GM12864 (cell line): Measurements from ENCODE around the gene SP140.
A peak's percentile ranks its signal among the peaks of the same experiment; 100 is the strongest.

Experiments
- DNase-seq: peaks from one replicate; pipeline ENCODE4 v3.0.0-alpha.2; 2011; ENCODE audit warnings: low read depth
- H3K4me3 ChIP-seq: 2 replicates; pipeline ENCODE4 v1.5.1; 2011; ENCODE audit warnings: mild to moderate bottlenecking, low read depth, low read length, control low read depth
- CTCF ChIP-seq: IDR thresholded peaks from 2 replicates; pipeline ENCODE4 v1.5.1; 2011; ENCODE audit warnings: low read depth, mild to moderate bottlenecking, moderate library complexity, low read length, control low read depth, inconsistent platforms; ENCODE audit errors: missing control alignments

The SP140 gene

GRCh38 chr2:230202430-230203109 is 23.0 kb upstream of the SP140 start:
- H3K4me3 ChIP-seq, result no peak overlapping the region
- TF ChIP-seq CTCF, result peak; percentile 23
- DNase-seq, result no peak

- no peak overlapping the region for H3K4me3 ChIP-seq
- TF ChIP-seq CTCF, result no peak
- peak; percentile 79 for DNase-seq
Measured at GRCh38 chr2:230203110-230203676, 22.3 kb upstream of the SP140 start.

- DNase-seq, result no peak
- no peak for TF ChIP-seq CTCF
- no peak overlapping the region for H3K4me3 ChIP-seq
Measured at GRCh38 chr2:230205034-230205433, 20.5 kb upstream of the SP140 start.

- no peak for DNase-seq
- H3K4me3 ChIP-seq, result no peak overlapping the region
- no peak for TF ChIP-seq CTCF
Measured at GRCh38 chr2:230205721-230206120, 19.8 kb upstream of the SP140 start.

GRCh38 chr2:230208576-230208975 is 17.0 kb upstream of the SP140 start:
- H3K4me3 ChIP-seq, result no peak overlapping the region
- no peak for DNase-seq
- TF ChIP-seq CTCF, result no peak

DNA sequence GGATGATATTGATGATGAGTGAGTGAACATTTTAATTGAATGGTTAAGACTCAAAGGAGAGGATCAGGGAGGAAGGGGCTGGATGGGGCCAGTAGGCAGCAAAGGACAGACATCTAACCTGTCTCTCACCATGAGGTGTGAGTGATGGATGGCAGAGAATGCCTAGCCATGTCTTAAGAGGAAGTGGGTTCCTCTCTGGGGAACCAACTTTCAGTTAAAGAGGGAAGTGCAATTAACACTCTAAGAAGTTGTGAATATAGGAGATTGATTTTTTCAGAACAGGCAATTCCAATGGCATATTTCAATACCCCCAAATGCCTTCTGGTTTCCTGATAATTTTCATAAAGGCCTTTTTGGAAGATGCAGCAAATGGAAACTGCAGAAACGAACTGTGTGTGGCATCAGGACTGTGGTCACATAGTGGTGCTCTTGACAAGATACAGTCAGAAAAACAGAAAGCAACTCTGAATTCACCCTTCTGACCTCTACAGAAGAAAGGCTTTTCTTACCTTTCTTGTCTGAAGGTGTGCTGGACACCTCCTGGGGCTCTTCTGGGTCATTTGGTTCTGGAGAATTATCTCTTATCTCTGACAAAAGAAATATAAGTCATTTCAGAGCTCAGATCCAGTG is 16.0 kb upstream of the SP140 start:
- no peak for DNase-seq
- no peak for TF ChIP-seq CTCF
- H3K4me3 ChIP-seq, result no peak overlapping the region
